CD8-positive, alpha-beta memory T cell (primary cell): ENCODE results near the gene GTF2F1. TPM values are rescaled to one million over a fixed set of nuclear protein-coding genes. Genes with fewer than 3 reads are reported as not detected.

ENCODE experiments used
- CTCF ChIA-PET: fragments of 350-600 bp; sonication (Branson Sonifier 250); formaldehyde crosslinking; loops from one replicate; lab custom pipeline; 2021; ENCODE audit warnings: antibody characterized with exemption; lab: Charles Lee
- POLR2A ChIA-PET: fragments of 350-600 bp; sonication (Branson Sonifier 250); formaldehyde crosslinking; loops from one replicate; lab custom pipeline; 2021; ENCODE audit warnings: antibody characterized with exemption; lab: Charles Lee
- DNase-seq, 5 donors: peaks; one replicate each; pipeline versions ENCODE4 v3.0.0 to v3.0.0-alpha.2; 2020 to 2022; ENCODE audit warnings: mixed read lengths in 1 of 5
- H3K27ac ChIP-seq: one replicate; pipeline ENCODE4 v1.7.0; 2013; ENCODE audit warnings: low read depth, mild to moderate bottlenecking, low read length, moderate library complexity
- H3K27me3 ChIP-seq: 2 replicates; pipeline ENCODE4 v1.7.0; 2013; ENCODE audit warnings: low read length, mild to moderate bottlenecking; ENCODE audit not compliant: insufficient read depth, poor library complexity, severe bottlenecking
- H3K36me3 ChIP-seq: 2 replicates; pipeline ENCODE4 v1.7.0; 2013; ENCODE audit warnings: mild to moderate bottlenecking, low read length, moderate library complexity; ENCODE audit not compliant: insufficient read depth
- H3K4me1 ChIP-seq: 2 replicates; pipeline ENCODE4 v1.7.0; 2013; ENCODE audit warnings: mild to moderate bottlenecking, low read length, moderate library complexity; ENCODE audit not compliant: insufficient read depth
- H3K4me3 ChIP-seq: 2 replicates; pipeline ENCODE4 v1.7.0; 2013; ENCODE audit warnings: mild to moderate bottlenecking, low read length
- H3K9me3 ChIP-seq: 2 replicates; pipeline ENCODE4 v1.7.0; 2013; ENCODE audit warnings: mild to moderate bottlenecking, low read length
- H3K27ac Mint-ChIP-seq, 8 donors: one replicate each; pipeline ENCODE4 v1.8.0; 2020 to 2021; ENCODE audit warnings: mixed read lengths in 8 of 8, mild to moderate bottlenecking in 6 of 8, inconsistent platforms in 3 of 8, moderate library complexity in 3 of 8
- H3K27me3 Mint-ChIP-seq, 2 donors: one replicate each; pipeline ENCODE4 v1.8.0; 2020 to 2021; ENCODE audit warnings: mixed read lengths in 2 of 2, mild to moderate bottlenecking in 1 of 2, moderate library complexity in 1 of 2
- H3K36me3 Mint-ChIP-seq, 3 donors: one replicate each; pipeline ENCODE4 v1.8.0; 2020 to 2021; ENCODE audit warnings: mixed read lengths in 3 of 3, inconsistent platforms in 1 of 3, mild to moderate bottlenecking in 1 of 3
- H3K4me1 Mint-ChIP-seq, 3 donors: one replicate each; pipeline ENCODE4 v1.8.0; 2020 to 2021; ENCODE audit warnings: mixed read lengths in 3 of 3, inconsistent platforms in 1 of 3, mild to moderate bottlenecking in 1 of 3
- H3K4me3 Mint-ChIP-seq, 7 donors: one replicate each; pipeline ENCODE4 v1.8.0; 2020 to 2021; ENCODE audit warnings: mixed read lengths in 7 of 7, mild to moderate bottlenecking in 6 of 7, moderate library complexity in 4 of 7, inconsistent platforms in 2 of 7
- H3K9me3 Mint-ChIP-seq, 5 donors: one replicate each; pipeline ENCODE4 v1.8.0; 2020 to 2022; ENCODE audit warnings: mixed read lengths in 5 of 5, mild to moderate bottlenecking in 3 of 5, moderate library complexity in 2 of 5, inconsistent platforms in 1 of 5
- polyA plus RNA-seq: library from polyadenylated mRNA; unstranded; fragments of 300-500 nt; fragmentation: Illumina TruSeq; gene quantifications from one replicate; pipeline ENCODE4 v1.2.3, GENCODE V29; 2021
- total RNA-seq, 2 experiments: library from RNA; stranded (reverse); gene quantifications; one replicate each; pipeline ENCODE4 v1.2.3, GENCODE V29; 2021

Gene GTF2F1
- total and polyA plus RNA-seq, 3 experiments from 2014 or later, result 25.2 to 66.2 (median 63.3) TPM

- CTCF ChIA-PET, result no interaction called here
- DNase-seq, result no peak
These were observed 58.3 kb downstream of the GTF2F1 start for GRCh38 chr19:6334490-6335285.

GRCh38 chr19:6333439-6333838 lies 59.5 kb downstream of the GTF2F1 start, which contains the start of gene ACER1:
TSS of gene ACER1 (minus strand) at chr19:6333612. CDS start at chr19:6333551, 61 bp downstream.
- H3K4me3 ChIP-seq, result no peak within 1 kb of the TSS
- H3K36me3 ChIP-seq, result no peaks in the 10 kb centered on the region
- no peak for DNase-seq
- H3K4me1 Mint-ChIP-seq, result no peaks in the 10 kb centered on the region
- no peak within 1 kb of the TSS for H3K27ac ChIP-seq
- POLR2A ChIA-PET, result no interaction called here
- no peaks in the 10 kb centered on the region for H3K27me3 Mint-ChIP-seq
- H3K9me3 ChIP-seq, result no peaks in the 10 kb centered on the region
- no peaks in the 10 kb centered on the region for H3K27me3 ChIP-seq
- CTCF ChIA-PET, result no interaction called here
- H3K27ac Mint-ChIP-seq, result peak within 1 kb of the TSS in 1 of 8 donors; percentile 17
- H3K4me3 Mint-ChIP-seq, result no peak within 1 kb of the TSS
- H3K9me3 Mint-ChIP-seq, result no peaks in the 10 kb centered on the region
- H3K36me3 Mint-ChIP-seq, result no peaks in the 10 kb centered on the region
- no peaks in the 10 kb centered on the region for H3K4me1 ChIP-seq

More at GRCh38 chr19:6334490-6335285, 58.3 kb downstream of the GTF2F1 start:
- Mint-ChIP-seq H3K4me3 (no peak overlapping the region), H3K9me3 (no peaks in the 10 kb centered on the region), H3K4me1 (no peaks in the 10 kb centered on the region), H3K27ac (no peak overlapping the region), H3K27me3 (no peaks in the 10 kb centered on the region), H3K36me3 (no peaks in the 10 kb centered on the region)
- no peaks in the 10 kb centered on the region for H3K36me3 ChIP-seq
- no peaks in the 10 kb centered on the region for H3K9me3 ChIP-seq
- no peaks in the 10 kb centered on the region for H3K27me3 ChIP-seq
- no peaks in the 10 kb centered on the region for H3K4me1 ChIP-seq
- H3K4me3 ChIP-seq, result no peak overlapping the region
- POLR2A ChIA-PET, result no interaction called here
- no peak overlapping the region for H3K27ac ChIP-seq

Other genes starting within 250 kb of the GTF2F1 start
- gene MLLT1, start 113.2 kb downstream of the GTF2F1 start, total RNA-seq, result 10 to 100 TPM; 63.9 to 64.2 TPM
- gene MLLT1, start 113.2 kb downstream of the GTF2F1 start, polyA plus RNA-seq, result 2.5 TPM
- not detected for gene ACER1, start 59.6 kb downstream of the GTF2F1 start, total RNA-seq
- gene ACER1, start 59.6 kb downstream of the GTF2F1 start, polyA plus RNA-seq, result 2.4 TPM
- gene CLPP, start 31.6 kb downstream of the GTF2F1 start, total RNA-seq, result 100 to 1,000 TPM; 197 to 201 TPM
- gene CLPP, start 31.6 kb downstream of the GTF2F1 start, polyA plus RNA-seq, result 175 TPM
- 10 to 100 TPM; 25.5 to 34.3 TPM for gene ALKBH7, start 20.4 kb downstream of the GTF2F1 start, total RNA-seq
- 82.2 TPM for gene ALKBH7, start 20.4 kb downstream of the GTF2F1 start, polyA plus RNA-seq
- gene PSPN, start 17.2 kb downstream of the GTF2F1 start, total RNA-seq, result 1 to 10 TPM; 1.6 to 1.8 TPM
- 0.76 TPM for gene PSPN, start 17.2 kb downstream of the GTF2F1 start, polyA plus RNA-seq
- gene KHSRP, start 31.6 kb upstream of the GTF2F1 start, total RNA-seq, result 100 to 1,000 TPM; 456 to 459 TPM
- gene KHSRP, start 31.6 kb upstream of the GTF2F1 start, polyA plus RNA-seq, result 22.0 TPM
- under 1 TPM; 0.28 to 0.33 TPM for gene SLC25A41, start 40.6 kb upstream of the GTF2F1 start, total RNA-seq
- gene SLC25A41, start 40.6 kb upstream of the GTF2F1 start, polyA plus RNA-seq, result not detected
- 10 to 100 TPM; 14.5 to 14.8 TPM for gene SLC25A23, start 66.6 kb upstream of the GTF2F1 start, total RNA-seq
- 19.9 TPM for gene SLC25A23, start 66.6 kb upstream of the GTF2F1 start, polyA plus RNA-seq
- 1 to 10 TPM in 1 of 2 experiments, under 1 TPM in 1; 0.88 to 1.8 TPM for gene CRB3, start 71.1 kb upstream of the GTF2F1 start, total RNA-seq
- 4.1 TPM for gene CRB3, start 71.1 kb upstream of the GTF2F1 start, polyA plus RNA-seq
- 10 to 100 TPM; 51.9 to 55.1 TPM for gene DENND1C, start 88.6 kb upstream of the GTF2F1 start, total RNA-seq
- 93.2 TPM for gene DENND1C, start 88.6 kb upstream of the GTF2F1 start, polyA plus RNA-seq
- 1 to 10 TPM; 7.1 to 8.9 TPM for gene TUBB4A, start 109.1 kb upstream of the GTF2F1 start, total RNA-seq
- 5.9 TPM for gene TUBB4A, start 109.1 kb upstream of the GTF2F1 start, polyA plus RNA-seq
- 10 to 100 TPM; 11.3 to 12.1 TPM for gene TNFSF9, start 137.9 kb upstream of the GTF2F1 start, total RNA-seq
- 4.5 TPM for gene TNFSF9, start 137.9 kb upstream of the GTF2F1 start, polyA plus RNA-seq
- gene CD70, start 198.0 kb upstream of the GTF2F1 start, total RNA-seq, result 10 to 100 TPM; 63.1 to 70.0 TPM
- gene CD70, start 198.0 kb upstream of the GTF2F1 start, polyA plus RNA-seq, result 4.0 TPM